ENCODE data around the gene GPSM1. TPM values are rescaled to one million over a fixed set of nuclear protein-coding genes. Genes with fewer than 3 reads are reported as not detected.

The GPSM1 gene
- total and polyA plus RNA-seq, 7 donors, result 2.3 to 16.1 (median 5.0) TPM

- peaks cover 0 to 19% (median 0%) of the 10 kb centered on the region in 4 donors for H3K36me3 ChIP-seq
- DNase-seq, result peak; percentile 84
- TF ChIP-seq POLR2A (IDR thresholded peaks at IDR 0.05) (no peak), CTCF (IDR thresholded peaks at IDR 0.05) (peak in 1 of 4 experiments; percentile 28), POLR2AphosphoS5 (IDR thresholded peaks at IDR 0.05) (peak in 1 of 4 donors; percentile 19), EP300 (IDR thresholded peaks at IDR 0.05) (no peak)
- intact Hi-C loops (cut with DNase I), result no loop called here
- peak overlapping the region; percentile 24 to 69 (median 50) for H3K27ac ChIP-seq
- peak overlapping the region in 1 of 4 donors; percentile 13 for H3K4me3 ChIP-seq
- H3K4me1 ChIP-seq, result peaks cover 0 to 34% (median 24%) of the 10 kb centered on the region in 4 donors
- H3K27me3 ChIP-seq, result no peaks in the 10 kb centered on the region
- 37 to 67% methylated on average over 43 of the region's 43 CpGs for WGBS, 2 donors
- H3K9me3 ChIP-seq, result no peaks in the 10 kb centered on the region
Observed at GRCh38 chr9:136345281-136346156, 18.2 kb downstream of the GPSM1 start.

- peak overlapping the region in 1 of 4 donors; percentile 13 for H3K4me3 ChIP-seq
- DNase-seq, result no peak
- no peak for TF ChIP-seq POLR2A (IDR thresholded peaks at IDR 0.05)
- no peak for TF ChIP-seq POLR2AphosphoS5 (IDR thresholded peaks at IDR 0.05)
- no peak for TF ChIP-seq EP300 (IDR thresholded peaks at IDR 0.05)
- TF ChIP-seq CTCF (IDR thresholded peaks at IDR 0.05), result no peak
- H3K27me3 ChIP-seq, result no peaks in the 10 kb centered on the region
- intact Hi-C loops (cut with DNase I), result no loop called here
- H3K27ac ChIP-seq, result peak overlapping the region in 3 of 4 donors; percentile 24 to 69 (median 62)
- H3K9me3 ChIP-seq, result no peaks in the 10 kb centered on the region
- WGBS, 2 donors, result 18 to 59% methylated on average over 10 of the region's 10 CpGs
- H3K36me3 ChIP-seq, result peaks cover 0 to 14% (median 0%) of the 10 kb centered on the region in 4 donors
- H3K4me1 ChIP-seq, result peaks cover 0 to 34% (median 24%) of the 10 kb centered on the region in 4 donors
Observed at GRCh38 chr9:136346157-136346481, 18.8 kb downstream of the GPSM1 start.

- intact Hi-C loops (cut with DNase I), result no loop called here
- WGBS, 2 donors, result 80 to 86% methylated on average over 20 of the region's 20 CpGs
- Histone ChIP-seq H3K4me1 (peaks cover 0 to 30% (median 18%) of the 10 kb centered on the region in 4 donors), H3K9me3 (no peaks in the 10 kb centered on the region), H3K4me3 (no peak overlapping the region), H3K36me3 (peaks cover 0 to 14% (median 0%) of the 10 kb centered on the region in 4 donors), H3K27me3 (no peaks in the 10 kb centered on the region), H3K27ac (no peak overlapping the region)
- no peak for DNase-seq
- TF ChIP-seq CTCF (IDR thresholded peaks at IDR 0.05) (no peak), POLR2A (IDR thresholded peaks at IDR 0.05) (no peak), EP300 (IDR thresholded peaks at IDR 0.05) (no peak), POLR2AphosphoS5 (IDR thresholded peaks at IDR 0.05) (no peak)
Observed at GRCh38 chr9:136346927-136347465, 19.7 kb downstream of the GPSM1 start.

GRCh38 chr9:136347472-136348256 is 20.3 kb downstream of the GPSM1 start:
- Histone ChIP-seq H3K9me3 (no peaks in the 10 kb centered on the region), H3K36me3 (peaks cover 0 to 14% (median 0%) of the 10 kb centered on the region in 4 donors), H3K27me3 (no peaks in the 10 kb centered on the region), H3K4me3 (no peak overlapping the region), H3K27ac (no peak overlapping the region), H3K4me1 (peaks cover 0 to 23% (median 11%) of the 10 kb centered on the region in 4 donors)
- no peak for DNase-seq
- WGBS, 2 donors, result 76 to 83% methylated on average over 34 of the region's 34 CpGs
- intact Hi-C loops (cut with DNase I), result no loop called here
- no peak for TF ChIP-seq POLR2AphosphoS5 (IDR thresholded peaks at IDR 0.05)
- TF ChIP-seq EP300 (IDR thresholded peaks at IDR 0.05), result no peak
- TF ChIP-seq CTCF (IDR thresholded peaks at IDR 0.05), result no peak
- no peak for TF ChIP-seq POLR2A (IDR thresholded peaks at IDR 0.05)

Data from sigmoid colon (tissue), 7 donors.